HG03135 (cell line): ENCODE data around the gene PCNX2.
"Not testable (repeated sequence)": the region's sequence is repeated elsewhere in the genome, so short reads cannot be mapped to it uniquely, and the experiment has no call there.

Experiments
- ATAC-seq: cut with Tn5 transposase; IDR thresholded peaks from one replicate; pipeline ENCODE4 v1.9.1; 2021; ENCODE audit warnings: mild to moderate bottlenecking, moderate library complexity; ENCODE audit not compliant: unreplicated experiment

PCNX2 gene

GRCh38 chr1:233227930-233228465, 67.5 kb downstream of the PCNX2 start:
- no peak for ATAC-seq

- ATAC-seq, result no peak
These were observed 71.2 kb downstream of the PCNX2 start for GRCh38 chr1:233224311-233224710.

- ATAC-seq, result no peak
These were observed 77.7 kb downstream of the PCNX2 start for GRCh38 chr1:233217832-233218231.

- ATAC-seq, result no peak
These were observed 79.5 kb downstream of the PCNX2 start for GRCh38 chr1:233216009-233216408.

GRCh38 chr1:233215135-233215760, 80.3 kb downstream of the PCNX2 start:
- no peak for ATAC-seq

- no peak for ATAC-seq
These were observed 83.9 kb downstream of the PCNX2 start for GRCh38 chr1:233211595-233211994.

GRCh38 chr1:233211106-233211505, 84.4 kb downstream of the PCNX2 start:
- no peak for ATAC-seq

- ATAC-seq, result no peak
These were observed 86.0 kb downstream of the PCNX2 start for GRCh38 chr1:233209481-233209880.

GRCh38 chr1:233208687-233209086, 86.8 kb downstream of the PCNX2 start:
- ATAC-seq, result no peak

- ATAC-seq, result no peak
These were observed 97.6 kb downstream of the PCNX2 start for GRCh38 chr1:233197940-233198339.

- no peak for ATAC-seq
These were observed 101.8 kb downstream of the PCNX2 start for GRCh38 chr1:233193741-233194140.

- no peak for ATAC-seq
These were observed 104.5 kb downstream of the PCNX2 start for GRCh38 chr1:233190987-233191386.

GRCh38 chr1:233189526-233189925, 106.0 kb downstream of the PCNX2 start:
- no peak for ATAC-seq

GRCh38 chr1:233188061-233188460, 107.5 kb downstream of the PCNX2 start:
- ATAC-seq, result no peak

GRCh38 chr1:233183226-233184020, 112.1 kb downstream of the PCNX2 start:
- ATAC-seq, result no peak

- no peak for ATAC-seq
These were observed 112.9 kb downstream of the PCNX2 start for GRCh38 chr1:233182587-233182986.

GRCh38 chr1:233180641-233181364, 114.7 kb downstream of the PCNX2 start:
- no peak for ATAC-seq

- ATAC-seq, result not testable (repeated sequence)
These were observed 115.9 kb downstream of the PCNX2 start for GRCh38 chr1:233179638-233180037.

GRCh38 chr1:233172201-233172600, 123.3 kb downstream of the PCNX2 start:
- no peak for ATAC-seq

GRCh38 chr1:233170741-233171140, 124.8 kb downstream of the PCNX2 start:
- no peak for ATAC-seq

GRCh38 chr1:233168384-233168783, 127.1 kb downstream of the PCNX2 start:
- no peak for ATAC-seq

GRCh38 chr1:233166896-233167295, 128.6 kb downstream of the PCNX2 start:
- ATAC-seq, result no peak
